Right lobe of liver (tissue), 4 donors: ENCODE results near the gene RGS13.

Experiments used
- CTCF ChIP-seq, 4 donors: fragments of 200-600 bp in 3 of 4; fragments of 450-650 bp in 1 of 4; IDR thresholded peaks; one replicate each; pipeline versions ENCODE4 v1.5.1 to v1.8.0; 2016 to 2022; ENCODE audit warnings: antibody characterized with exemption in 4 of 4, mild to moderate bottlenecking in 2 of 4
- POLR2A ChIP-seq: fragments of 450-650 bp; IDR thresholded peaks from one replicate; pipeline ENCODE4 v1.6.1; 2017; ENCODE audit warnings: antibody characterized with exemption, mild to moderate bottlenecking
- donor health status: DM: no; HTN: no; CAD: no.
- donor health status: DM: no; HTN: no; CAD: no.
- donor health status: DM: no; HTN: yes; CAD: no.

DNA sequence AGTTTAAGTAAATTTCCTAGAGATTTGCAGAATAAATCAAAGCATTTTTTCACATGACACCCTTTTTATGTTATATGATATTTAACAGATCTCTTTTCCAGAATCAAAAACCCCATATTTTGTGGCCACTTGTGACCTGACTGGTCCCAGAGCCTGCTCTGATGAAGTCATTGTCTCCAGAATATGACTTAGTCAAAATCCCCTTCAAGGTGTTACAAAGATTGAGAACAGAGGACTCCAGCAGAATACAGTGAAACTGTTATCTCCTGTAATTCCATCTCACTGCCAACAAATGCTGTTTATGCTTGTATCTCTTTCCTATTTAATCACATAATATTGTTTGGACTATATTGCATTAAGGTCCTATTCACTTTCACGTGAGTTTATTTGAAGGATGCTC, 34.8 kb upstream of the RGS13 start:
- no peak for TF ChIP-seq POLR2A
- no peak for TF ChIP-seq CTCF (IDR thresholded peaks at IDR 0.05)
